Activated gamma-delta T cell (primary cell): ENCODE measurements around the gene CPNE2.
A peak's percentile ranks its signal among the peaks of the same experiment; 100 is the strongest.
"Not testable (repeated sequence)": the region's sequence is repeated elsewhere in the genome, so short reads cannot be mapped to it uniquely, and the experiment has no call there.

Source experiments
- DNase-seq: peaks from one replicate; lab custom pipeline; 2025; lab: John Stamatoyannopoulos, UW

CPNE2 gene

GRCh38 chr16:57167538-57167937 lies 75.2 kb downstream of the CPNE2 start:
- DNase-seq: no peak

DNA sequence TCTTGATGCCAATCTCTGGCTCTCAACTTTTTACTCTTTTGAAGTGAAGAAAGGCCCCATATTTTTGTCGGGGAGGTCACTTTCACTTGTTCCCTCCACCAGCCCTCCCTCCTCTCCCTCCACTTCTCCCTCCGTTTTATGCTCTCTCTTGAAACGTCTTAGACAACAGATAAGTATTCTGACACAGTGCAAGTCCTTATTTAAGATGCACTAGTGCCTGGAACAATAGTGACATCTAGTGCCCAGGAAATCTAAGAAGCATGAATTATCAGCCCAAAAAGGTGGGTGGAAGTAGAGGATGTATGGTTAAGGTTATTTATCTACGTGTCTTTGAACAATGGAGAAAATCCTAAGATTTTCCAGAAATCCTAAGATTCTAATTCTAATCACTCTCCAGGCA lies 75.6 kb downstream of the CPNE2 start:
- no peak for DNase-seq

- no peak for DNase-seq
Measured at GRCh38 chr16:57169327-57169726, 76.9 kb downstream of the CPNE2 start.

DNA sequence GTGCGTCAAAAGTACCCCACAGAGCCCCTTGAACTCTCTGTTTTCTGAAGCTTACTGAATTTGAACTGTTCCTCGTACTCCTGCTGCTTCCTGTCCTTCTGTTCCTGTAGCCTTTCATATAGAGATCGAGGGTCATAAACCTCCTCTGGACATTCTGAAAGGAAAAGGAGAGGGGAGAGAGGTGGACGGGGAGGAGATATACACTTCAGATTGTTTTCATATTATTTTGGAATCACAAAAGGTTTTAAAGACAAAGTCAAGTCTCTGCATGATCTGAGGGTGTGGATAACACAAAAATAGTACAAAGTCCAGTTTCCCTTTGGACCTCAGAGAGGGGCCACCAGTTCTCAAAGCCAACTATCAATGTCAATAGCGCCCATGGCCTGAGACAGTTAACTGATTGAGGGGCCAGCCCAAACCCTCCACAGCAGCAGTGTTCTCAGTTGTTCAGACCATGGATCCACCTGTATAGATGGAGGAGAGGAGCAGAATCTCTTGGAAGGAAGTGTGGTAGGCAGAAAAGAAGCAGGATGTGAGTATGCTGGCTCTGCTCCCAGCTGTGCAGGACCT lies 80.4 kb downstream of the CPNE2 start:
- DNase-seq: no peak

DNA sequence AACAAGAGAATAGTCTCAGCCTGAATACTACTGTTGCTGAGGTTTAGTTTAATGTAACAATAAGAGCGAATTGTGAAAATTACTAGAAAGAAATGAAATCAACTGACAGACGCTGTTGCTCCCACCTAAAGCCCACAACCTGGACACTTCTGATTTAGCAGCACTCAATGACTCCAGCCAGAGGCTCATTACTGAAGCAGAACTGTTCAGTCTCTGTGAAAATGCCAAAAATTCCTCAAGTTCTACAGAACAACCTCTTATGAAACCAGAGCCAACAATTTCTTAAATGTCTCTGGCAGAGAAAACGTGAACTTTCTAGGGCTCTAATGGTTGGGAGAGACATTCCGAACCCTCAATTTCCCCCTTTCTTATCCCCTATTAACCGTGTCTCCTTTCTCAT lies 83.5 kb downstream of the CPNE2 start:
- no peak for DNase-seq

DNA sequence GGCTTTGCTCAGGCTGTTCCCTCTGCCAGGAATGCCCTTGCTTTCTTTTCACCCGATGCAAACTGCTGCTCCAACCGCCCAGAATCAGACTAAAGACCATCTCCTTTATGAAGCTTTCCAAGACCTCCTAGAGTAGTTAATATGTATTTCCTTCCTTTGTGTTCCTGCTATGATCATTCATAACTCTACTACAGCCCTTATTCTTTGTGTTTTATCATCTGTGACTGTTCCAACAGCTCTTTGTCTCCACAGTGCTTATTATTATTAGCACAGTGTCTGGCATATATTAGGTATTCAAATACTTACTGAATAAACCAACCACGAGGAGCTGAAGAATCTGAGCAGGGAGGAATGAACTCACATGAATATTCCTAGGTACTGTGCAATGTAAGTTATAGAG lies 85.8 kb downstream of the CPNE2 start:
- no peak for DNase-seq

GRCh38 chr16:57178793-57179212 lies 86.4 kb downstream of the CPNE2 start:
- DNase-seq: no peak

DNA sequence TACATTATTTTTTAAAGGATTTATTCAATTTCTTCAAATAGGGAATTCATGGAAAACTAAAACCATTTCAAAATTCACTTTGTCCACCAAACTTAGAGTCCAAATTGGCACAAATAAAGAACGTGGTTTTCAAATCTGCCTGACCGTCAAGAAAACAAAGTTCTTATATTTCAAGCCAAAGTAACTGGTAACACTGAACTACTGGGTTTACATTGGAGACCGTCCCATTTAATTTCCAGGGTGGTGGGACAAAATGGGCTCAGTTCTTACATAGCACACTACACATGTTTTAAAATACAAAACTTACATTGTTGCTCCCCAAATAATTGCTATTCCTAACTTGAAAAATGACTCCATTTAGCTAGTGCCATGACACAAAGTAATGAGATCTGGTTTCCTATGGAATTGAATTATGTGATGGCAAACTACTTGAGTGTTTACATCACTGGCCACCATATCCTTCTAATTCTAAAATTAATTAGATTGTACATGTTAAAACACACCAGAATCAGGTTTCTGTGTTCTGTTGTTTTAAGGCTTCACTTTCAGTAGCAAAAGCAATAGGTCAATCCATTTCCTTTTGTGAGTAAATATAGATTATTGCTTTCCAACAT lies 86.9 kb downstream of the CPNE2 start:
- no peak for DNase-seq

- DNase-seq: no peak
Measured at GRCh38 chr16:57184113-57184512, 91.7 kb downstream of the CPNE2 start.

DNA sequence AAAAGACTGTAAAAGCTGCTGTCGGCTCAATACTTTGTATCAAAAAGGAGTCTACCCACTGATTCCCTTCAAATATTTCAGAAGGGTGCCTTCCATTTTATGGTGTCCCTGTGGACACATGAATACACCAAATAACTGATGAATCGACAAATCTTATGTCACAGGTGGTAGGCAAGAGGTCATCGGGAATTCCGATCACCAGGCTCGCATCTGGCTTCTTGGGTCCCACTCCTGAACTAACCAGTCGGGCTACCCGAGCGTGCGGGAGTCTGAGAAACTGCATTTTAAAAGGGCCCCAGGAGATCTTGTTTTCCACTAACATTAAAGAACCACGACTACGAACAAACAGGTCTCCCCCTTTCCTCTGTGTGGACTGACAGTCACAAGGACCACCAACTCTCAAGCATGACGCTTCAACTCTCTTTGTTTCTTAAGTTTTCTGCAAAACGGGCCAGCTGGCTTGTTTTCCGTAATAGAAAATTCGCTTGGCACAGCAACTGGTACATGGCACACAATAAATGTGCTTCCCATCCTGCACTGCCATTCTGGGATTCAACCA lies 92.6 kb downstream of the CPNE2 start:
- DNase-seq: no peak

- no peak for DNase-seq
Measured at GRCh38 chr16:57185446-57185944, 93.1 kb downstream of the CPNE2 start.

- peak; percentile 90 for DNase-seq
Measured at GRCh38 chr16:57185945-57186871, 93.8 kb downstream of the CPNE2 start, which contains the start of the genes PSME3IP1 and RSPRY1. Gene PSME3IP1 (minus strand): TSS chr16:57186039. CDS start chr16:57173854, 12,185 bp downstream. Gene RSPRY1 (plus strand): TSS chr16:57186329. CDS start chr16:57204659, 18,330 bp downstream.

DNA sequence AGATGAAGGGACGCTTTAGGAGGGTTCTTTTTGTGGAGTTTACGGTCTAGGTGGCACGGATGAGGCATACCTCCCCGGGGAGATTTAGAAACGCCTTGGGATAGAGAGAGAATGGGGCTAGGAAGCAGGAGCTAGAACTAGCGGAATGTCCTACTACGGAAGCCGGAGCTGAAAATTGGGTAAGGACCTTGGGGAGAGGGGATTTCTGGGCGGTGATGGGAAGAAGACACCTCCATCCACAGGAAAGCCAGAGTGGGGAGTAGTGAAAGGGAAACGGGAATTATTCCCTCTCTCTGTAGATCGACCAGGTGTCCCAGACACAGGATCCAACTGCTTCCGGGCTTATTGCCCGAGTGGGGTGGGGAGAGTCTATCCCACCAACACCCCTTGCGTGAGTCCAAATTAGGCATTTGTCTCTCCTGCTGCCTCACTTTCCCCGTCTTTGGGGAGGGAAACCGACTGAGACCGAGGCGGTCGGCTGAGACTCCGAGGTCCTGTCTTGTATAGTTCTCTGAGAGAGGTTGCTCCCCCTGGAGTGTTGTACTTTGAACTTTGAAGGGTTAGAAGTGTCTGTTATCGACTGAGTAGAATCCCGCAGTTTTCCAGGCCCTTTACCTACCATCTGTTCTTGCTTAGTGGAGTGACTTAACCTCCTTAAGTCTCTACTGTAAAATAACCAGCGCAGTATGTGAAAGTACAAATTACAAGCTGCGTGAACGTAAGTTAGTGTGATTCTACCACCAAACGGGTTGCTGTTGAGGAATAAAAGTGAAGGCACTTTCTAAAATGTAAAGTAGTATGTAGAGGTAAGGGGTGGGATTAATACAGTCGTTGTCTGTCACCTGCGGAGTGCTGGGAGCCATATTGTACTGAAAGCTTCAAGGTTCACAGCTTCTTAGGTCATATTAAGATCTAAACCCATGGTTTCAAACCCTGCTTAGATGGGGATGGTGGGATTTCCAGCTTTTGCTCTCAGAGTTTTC lies 94.8 kb downstream of the CPNE2 start:
- no peak for DNase-seq

- DNase-seq: not testable (repeated sequence)
Measured at GRCh38 chr16:57187902-57188710, 95.7 kb downstream of the CPNE2 start.

DNA sequence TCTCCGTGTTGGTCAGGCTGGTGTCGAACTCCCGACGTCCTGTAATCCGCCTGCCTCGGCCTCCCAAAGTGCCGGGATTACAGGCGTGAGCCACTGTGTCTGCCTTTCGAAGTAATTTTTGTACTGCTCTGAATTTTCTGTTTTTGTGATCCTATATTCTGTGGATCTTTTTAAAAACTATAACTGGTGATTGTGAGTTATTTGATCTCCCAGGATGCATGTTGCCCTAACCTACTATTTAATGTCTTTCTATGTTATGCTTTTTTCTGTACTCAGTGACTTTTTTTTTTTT lies 96.3 kb downstream of the CPNE2 start:
- no peak for DNase-seq

- not testable (repeated sequence) for DNase-seq
Measured at GRCh38 chr16:57189527-57189926, 97.1 kb downstream of the CPNE2 start.

DNA sequence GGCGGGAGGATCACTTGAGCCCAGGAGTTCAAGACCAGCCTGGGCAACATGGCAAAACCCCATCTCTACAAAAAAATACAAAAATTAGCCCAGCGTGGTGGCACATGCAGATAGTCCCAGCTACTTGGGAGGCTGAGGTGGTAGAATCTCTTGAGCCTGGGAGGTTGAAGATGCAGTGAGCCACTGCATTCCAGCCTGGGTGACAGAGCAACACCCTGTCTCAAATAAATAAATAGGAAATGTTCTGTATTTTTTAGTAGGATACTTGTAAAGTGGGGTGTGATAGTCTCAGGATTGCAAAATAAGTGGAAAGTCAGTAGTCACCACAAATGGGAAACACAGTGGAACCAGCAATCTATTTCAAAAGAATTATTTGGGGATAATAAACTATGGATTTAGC lies 97.8 kb downstream of the CPNE2 start:
- DNase-seq: no peak

DNA sequence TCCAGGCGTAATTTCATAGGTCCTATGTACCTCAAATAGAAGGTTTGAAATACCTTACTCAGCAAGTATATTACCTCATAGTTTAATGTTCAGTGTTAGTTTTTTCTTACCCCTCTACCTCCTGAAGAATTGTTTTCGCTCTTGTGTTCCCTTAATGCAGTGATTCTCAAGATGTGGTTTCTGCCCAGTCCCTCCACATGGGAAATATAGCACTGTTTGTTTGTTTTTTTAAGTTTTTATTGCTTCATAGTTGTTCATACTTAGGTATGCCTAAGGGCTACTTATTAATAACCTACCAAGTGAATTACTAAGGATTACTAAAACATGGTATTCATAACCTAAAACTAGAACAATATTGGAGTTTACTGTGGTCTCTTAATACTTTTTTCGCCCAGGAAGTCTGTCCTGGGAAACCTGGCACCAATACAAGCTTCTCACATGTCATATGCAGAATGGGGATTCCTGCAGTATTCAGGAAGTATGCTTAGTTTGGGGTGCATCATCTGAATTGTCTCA lies 98.7 kb downstream of the CPNE2 start:
- DNase-seq: no peak

- DNase-seq: no peak
Measured at GRCh38 chr16:57192146-57192545, 99.8 kb downstream of the CPNE2 start.
